Right kidney (tissue), 9 donors: ENCODE results near the gene PLET1.

Experiments
- DNase-seq: peaks from one replicate; pipeline ENCODE4 v3.0.0-alpha.2; 2016
- long read RNA-seq, 8 donors: transcript quantifications; one replicate each; lab custom pipeline, GENCODE V29; 2026

The PLET1 gene, protein sequence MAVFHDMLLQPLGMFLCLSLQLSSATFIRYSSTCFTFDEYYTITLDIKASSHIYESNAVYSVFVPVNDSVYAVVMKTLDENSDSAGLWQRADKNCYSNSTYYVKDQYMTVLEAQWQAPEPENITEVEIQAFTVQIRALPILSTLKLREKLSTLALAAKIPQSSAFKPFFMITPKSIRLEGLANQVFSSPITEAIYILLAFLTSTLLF
- long read RNA-seq, donor 1, result 0 reads
- long read RNA-seq, donor 2, result 0 reads
- long read RNA-seq, donor 3, result 0 reads
- long read RNA-seq, donor 4, result 0 reads
- long read RNA-seq, donor 5, result 0 reads
- long read RNA-seq, donor 6, result 0 reads
- long read RNA-seq, donor 7, result 0 reads
- long read RNA-seq, donor 8, result 0 reads

DNA sequence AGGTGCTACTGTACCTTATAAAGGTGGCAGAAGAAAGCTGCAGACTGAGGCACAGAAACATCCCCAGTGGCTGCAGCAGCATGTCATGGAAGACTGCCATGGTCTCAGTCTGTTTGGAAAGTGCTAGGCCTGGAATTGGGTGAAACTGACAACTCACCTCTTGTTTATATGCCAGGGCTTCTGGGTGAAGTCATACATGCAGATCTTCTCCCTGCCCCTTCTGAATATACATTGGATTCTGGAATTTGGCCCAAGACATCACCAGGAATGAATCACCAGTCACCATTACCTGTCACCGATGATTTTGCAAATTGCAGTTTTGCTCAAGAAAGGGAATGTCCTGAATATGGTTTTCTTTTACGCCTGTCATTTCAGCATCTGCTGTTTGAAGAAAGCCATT, at the start of gene PLET1:
Gene PLET1, minus strand, starts transcription at position 371 of the 400 bp plus-strand sequence. Its CDS starts 271 bp downstream, at position 100.
- no peak for DNase-seq

DNA sequence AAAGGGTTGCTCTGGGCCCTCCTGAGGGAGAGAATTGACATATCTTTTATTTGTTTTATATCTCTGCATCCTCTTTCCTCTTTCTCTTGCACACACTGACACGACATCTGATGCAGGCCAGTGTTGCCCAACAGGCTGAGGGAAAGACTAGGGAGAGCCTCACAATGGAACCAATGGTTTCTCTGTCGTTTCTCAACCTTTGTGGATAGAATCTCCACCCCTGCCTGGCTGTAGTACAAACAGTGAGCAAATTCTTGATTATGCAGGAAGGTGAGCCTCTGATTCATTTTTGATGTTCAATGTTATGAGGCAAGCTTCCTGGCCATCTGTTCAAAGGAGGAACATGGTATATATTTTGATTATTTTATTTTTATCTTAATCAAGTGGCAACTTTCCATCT, 49.8 kb upstream of the PLET1 start:
- no peak for DNase-seq

GRCh38 chr11:112308651-112309050, 48.0 kb upstream of the PLET1 start:
- no peak for DNase-seq

GRCh38 chr11:112307616-112308015, 47.0 kb upstream of the PLET1 start:
- no peak for DNase-seq

DNA sequence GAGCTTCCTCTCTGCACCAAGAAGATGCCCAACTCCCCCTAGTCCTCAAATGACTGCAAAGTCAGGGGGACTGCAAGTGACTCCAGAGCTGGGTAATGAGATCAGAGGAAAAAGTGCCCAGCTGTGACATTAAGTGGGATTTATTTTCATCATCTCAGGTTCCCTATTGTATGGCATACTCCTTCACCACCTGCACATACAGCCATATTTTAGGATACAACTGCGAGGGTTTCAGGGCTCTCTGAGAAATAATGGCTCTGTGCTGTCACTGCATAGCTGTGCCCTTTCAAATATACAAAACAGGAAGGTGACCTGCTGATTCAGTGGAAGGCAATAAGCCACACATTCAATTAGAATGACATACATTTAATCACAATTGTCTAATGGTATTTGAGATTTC, 45.6 kb upstream of the PLET1 start:
- DNase-seq, result no peak

- no peak for DNase-seq
These were observed 44.3 kb upstream of the PLET1 start for GRCh38 chr11:112304914-112305313.

GRCh38 chr11:112303616-112304015, 43.0 kb upstream of the PLET1 start:
- no peak for DNase-seq

DNA sequence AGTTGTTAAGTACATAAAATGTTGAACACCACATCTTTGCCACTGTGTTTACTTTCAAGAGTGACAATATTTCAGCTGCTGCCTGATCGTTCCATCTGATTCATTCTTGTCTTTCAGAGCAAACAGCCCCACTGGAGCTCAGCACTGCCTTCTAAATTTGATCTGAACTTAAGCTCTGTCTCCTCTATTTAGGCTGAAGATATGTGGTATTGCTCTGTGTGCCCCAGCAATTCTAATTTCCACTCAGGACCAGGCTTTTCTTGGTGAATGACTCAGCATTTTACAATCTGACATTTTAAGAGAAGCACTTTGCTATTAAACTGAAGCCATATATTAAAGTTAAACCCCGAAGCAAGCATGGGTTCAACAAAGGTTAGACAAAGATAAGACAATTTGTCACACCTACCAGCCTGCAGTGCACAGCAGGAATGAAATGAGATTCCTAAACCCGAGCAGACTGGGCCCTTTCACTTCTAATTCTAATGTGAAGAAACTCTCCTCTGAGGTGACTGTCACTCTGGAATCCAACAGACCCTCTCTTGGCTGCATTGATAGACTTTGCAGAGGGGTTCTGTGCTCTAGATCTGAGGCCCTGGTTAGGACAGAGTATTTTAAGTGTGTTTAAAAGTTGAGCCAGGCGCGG, 41.7 kb upstream of the PLET1 start:
- no peak for DNase-seq

GRCh38 chr11:112300094-112300786, 39.6 kb upstream of the PLET1 start:
- no peak for DNase-seq

DNA sequence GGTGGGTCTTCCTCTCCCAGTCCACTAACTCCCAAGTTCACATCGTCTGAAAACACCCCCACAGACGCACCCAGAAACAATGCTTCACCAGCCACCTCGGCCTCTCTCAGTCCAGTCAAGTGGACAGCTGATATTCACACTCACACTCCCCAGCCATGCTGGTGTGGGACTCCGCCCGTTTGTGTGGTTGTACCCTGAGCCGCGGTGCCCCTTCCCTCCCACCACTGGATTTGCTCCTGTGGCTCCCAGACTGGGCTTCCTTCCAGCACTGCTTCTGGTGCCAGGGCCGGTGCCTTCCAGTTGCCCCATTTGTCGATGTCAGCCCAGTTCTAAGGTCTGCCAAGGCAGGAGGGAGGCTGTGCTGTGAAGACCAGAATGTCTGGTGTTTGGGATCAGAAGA, 37.9 kb upstream of the PLET1 start:
- DNase-seq, result no peak

DNA sequence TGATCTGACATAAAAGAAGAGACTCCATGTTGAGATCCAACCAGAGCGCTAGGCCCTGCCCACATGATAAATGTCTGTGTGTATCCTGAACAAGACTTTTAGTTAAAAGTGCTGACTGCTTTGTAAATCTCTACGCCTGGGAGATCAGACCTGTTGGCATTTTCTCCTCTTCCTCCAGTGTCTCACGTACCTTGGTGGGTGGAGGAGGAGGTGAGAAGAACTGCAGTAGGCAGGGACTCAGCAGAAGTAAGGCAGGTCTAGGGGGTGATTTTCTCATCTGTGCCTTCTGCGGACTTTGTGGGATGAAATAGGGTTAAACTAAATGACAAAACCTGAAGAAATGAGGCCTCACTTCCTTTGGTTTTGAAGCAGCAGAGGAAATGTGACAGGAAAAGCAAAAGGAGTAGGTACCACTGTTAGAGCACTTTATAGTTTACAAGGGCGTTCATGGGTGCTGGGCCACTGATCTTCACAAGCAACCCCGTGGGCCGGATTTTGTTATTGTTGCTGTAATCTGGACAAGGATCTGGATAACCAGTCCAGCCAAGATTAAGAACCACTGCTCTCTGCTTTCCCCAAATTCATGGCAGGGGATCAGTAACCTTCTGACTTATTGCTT, 36.7 kb upstream of the PLET1 start:
- no peak for DNase-seq

DNA sequence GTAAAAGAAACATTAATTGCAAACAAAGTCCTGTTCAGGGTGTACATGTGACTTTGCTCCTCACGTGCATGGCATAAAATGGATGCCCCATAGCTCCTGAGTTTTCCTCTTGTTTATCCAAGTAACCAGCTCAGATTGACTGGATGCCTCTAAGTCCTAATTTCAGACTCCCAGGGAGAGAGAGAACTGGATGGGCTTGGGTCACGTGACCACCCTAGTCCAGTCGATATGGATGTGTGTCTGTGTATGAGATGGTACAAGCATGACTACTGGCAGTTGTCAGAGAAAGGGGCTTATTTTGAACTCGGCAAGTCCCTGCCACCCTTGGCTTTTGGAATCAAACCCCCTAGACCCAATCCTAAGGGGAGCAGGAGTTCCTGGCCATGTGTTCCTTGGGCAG, 35.4 kb upstream of the PLET1 start:
- DNase-seq, result no peak

- DNase-seq, result no peak
These were observed 34.2 kb upstream of the PLET1 start for GRCh38 chr11:112294688-112295340.

GRCh38 chr11:112293614-112294013, 33.0 kb upstream of the PLET1 start:
- no peak for DNase-seq

DNA sequence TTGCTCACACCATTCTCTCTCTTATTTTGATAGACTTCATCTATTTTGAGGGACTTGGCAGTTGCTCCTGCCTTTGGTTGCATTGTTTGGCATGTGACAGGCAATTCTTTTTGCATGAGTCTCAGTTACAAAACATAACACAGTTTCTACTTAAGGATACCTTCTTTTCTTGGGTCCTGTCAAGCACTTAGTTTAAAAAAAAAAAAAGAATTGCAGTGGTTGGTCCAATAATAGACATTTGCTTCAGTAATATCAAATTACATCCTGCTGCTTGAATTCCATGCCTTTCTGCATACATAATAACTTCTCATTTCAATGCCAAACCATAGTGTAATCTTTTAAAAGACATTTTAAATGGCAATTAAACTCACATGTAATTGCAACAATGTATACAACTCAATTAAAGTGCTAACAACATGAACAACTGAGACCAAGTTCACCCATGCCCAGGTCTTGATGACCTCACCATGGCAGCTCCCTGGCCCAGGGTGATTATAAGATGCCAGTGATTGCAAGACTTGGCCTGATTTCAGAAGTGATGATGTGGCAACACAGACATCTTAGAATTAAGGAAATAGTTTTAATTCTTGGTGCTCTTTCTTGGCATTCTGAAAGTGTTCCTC, 32.2 kb upstream of the PLET1 start:
- no peak for DNase-seq

DNA sequence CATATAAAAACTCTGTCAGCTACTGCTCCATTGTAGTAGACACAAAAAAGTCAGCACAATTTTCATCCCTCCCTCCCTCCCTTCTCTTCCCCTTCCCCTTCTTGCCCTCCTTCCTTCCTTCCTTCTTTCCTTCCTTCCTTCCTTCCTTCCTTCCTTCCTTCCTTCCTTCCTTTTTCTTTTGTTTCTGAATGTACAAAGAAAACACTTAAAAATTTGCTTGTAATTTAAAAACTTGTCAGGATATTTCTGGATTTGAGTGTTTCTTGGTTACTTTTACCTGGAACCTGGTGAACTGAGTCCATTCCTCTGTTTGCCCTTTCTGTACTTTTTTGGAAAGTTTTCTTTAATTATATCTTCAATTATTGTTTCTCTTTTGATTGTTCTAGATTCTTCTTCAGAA, 31.5 kb upstream of the PLET1 start:
- no peak for DNase-seq

- no peak for DNase-seq
These were observed 30.5 kb upstream of the PLET1 start for GRCh38 chr11:112291191-112291590.

GRCh38 chr11:112290493-112290850, 29.8 kb upstream of the PLET1 start:
- DNase-seq, result no peak

- DNase-seq, result peak; percentile 78
These were observed 29.2 kb upstream of the PLET1 start for GRCh38 chr11:112289588-112290492.

DNA sequence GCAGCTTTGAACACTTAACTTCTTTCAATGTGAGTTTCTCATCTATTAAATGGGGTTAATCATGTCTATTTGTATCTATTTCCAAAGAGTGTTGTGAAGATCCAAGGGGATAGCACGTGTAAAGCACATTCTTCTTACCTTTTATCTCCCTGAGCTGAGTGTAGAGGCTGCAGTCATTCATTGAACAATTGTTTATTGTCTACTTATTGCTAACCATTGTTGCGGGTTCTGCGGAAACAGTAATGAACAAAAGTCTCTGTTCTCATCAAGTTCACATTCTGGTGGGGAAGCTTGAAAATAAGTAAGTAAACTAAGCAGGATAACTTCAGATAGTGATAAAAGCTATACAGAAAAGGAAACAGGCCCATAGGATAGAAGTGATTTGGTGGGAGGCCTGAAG, 27.4 kb upstream of the PLET1 start:
- DNase-seq, result no peak

DNA sequence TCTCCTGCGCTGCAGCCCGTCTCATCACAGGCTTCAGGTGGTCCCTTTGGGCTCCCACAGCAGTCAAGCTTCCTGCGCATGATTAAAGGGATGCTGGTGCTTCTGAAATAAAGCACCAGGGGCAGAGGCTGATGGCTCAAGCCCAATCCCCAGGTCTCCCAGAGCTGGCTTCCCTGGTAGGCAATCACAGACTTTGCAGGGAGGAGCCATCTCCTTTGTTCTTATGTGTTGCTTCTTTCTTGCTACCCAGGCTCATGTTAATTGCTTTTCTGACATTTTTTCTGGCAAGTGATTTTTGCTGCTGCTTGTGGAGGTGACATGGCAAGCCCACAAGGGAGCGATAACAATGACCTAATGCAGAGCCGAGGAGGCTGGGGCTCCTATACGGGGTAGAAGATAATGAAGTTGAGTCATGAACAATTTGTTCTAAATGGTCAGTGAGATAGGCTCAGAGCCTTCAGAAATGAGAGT, 25.2 kb upstream of the PLET1 start:
- no peak for DNase-seq
